Vein endothelial cell (primary cell): ENCODE measurements around the gene SLC22A8. TPM values are rescaled to one million over a fixed set of nuclear protein-coding genes. Genes with fewer than 3 reads are reported as not detected.

ENCODE experiments used
- total RNA-seq: library from RNA; depleted of rRNA; stranded (reverse); fragments of >200 nt; gene quantifications from 2 replicates; pipeline ENCODE4 v1.2.3, GENCODE V29; 2012

The SLC22A8 gene
- not detected in 2 replicates for total RNA-seq

GRCh38 chr11:63015521-63016215 is at the start of gene SLC22A8:
Gene SLC22A8 (minus strand): TSS chr11:63015841. CDS start chr11:63014958, 883 bp downstream.

GRCh38 chr11:62984451-62984991 is 31.1 kb downstream of the SLC22A8 start, which contains the start of gene SLC22A6:
Gene SLC22A6 (minus strand): TSS chr11:62984967. CDS start chr11:62984690, 277 bp downstream.

Other genes with a start within 250 kb of the SLC22A8 start
- gene TAF6L, start 244.4 kb downstream of the SLC22A8 start, total RNA-seq: 19.9 and 20.9 TPM in 2 replicates
- 29.1 and 36.3 TPM in 2 replicates for gene TMEM179B, start 228.4 kb downstream of the SLC22A8 start, total RNA-seq
- 12.6 and 14.0 TPM in 2 replicates for gene TMEM223, start 223.8 kb downstream of the SLC22A8 start, total RNA-seq
- 37.2 and 41.6 TPM in 2 replicates for gene NXF1, start 210.4 kb downstream of the SLC22A8 start, total RNA-seq
- 33.0 and 43.1 TPM in 2 replicates for gene STX5, start 183.8 kb downstream of the SLC22A8 start, total RNA-seq
- gene TEX54, start 183.0 kb downstream of the SLC22A8 start, total RNA-seq: 0.98 TPM in 1 of 2 replicates, not detected in the other
- gene WDR74, start 176.3 kb downstream of the SLC22A8 start, total RNA-seq: 44.4 and 47.0 TPM in 2 replicates
- 109 and 145 TPM in 2 replicates for gene SLC3A2, start 134.9 kb downstream of the SLC22A8 start, total RNA-seq
- not detected in 2 replicates for gene CHRM1, start 94.5 kb downstream of the SLC22A8 start, total RNA-seq
- gene SLC22A6, start 30.9 kb downstream of the SLC22A8 start, total RNA-seq: not detected in 2 replicates
- not detected in 2 replicates for gene SLC22A24, start 128.4 kb upstream of the SLC22A8 start, total RNA-seq
- gene SLC22A25, start 227.8 kb upstream of the SLC22A8 start, total RNA-seq: not detected in 2 replicates